ENCODE data around the gene HRK. TPM values are rescaled to one million over a fixed set of nuclear protein-coding genes. Genes with fewer than 3 reads are reported as not detected.

Gene HRK
- total RNA-seq, 2 donors from 2014 or later, result not detected

DNA sequence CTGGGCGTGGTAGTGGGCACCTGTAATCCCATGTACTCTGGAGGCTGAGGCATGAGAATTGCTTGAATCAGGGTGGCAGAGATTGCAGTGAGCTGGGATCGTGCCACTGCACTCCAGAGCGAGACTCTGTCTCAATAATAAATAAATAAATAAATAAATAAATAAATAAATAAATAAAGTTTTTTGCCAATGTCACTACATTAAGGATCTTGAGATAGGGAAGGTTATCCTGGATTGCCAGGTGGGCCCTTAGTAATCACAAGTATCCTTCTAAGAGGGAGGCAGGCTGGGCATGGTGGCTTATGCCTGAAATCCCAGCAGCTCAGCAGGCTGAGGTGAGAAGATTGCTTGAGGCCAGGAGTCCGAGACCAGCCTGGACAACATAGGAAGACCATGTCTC lies 25.0 kb upstream of the HRK start:
- DNase-seq (ENCODE audit: low spot score), result no peak
- intact Hi-C loops (cut with DNase I), result no loop called here

DNA sequence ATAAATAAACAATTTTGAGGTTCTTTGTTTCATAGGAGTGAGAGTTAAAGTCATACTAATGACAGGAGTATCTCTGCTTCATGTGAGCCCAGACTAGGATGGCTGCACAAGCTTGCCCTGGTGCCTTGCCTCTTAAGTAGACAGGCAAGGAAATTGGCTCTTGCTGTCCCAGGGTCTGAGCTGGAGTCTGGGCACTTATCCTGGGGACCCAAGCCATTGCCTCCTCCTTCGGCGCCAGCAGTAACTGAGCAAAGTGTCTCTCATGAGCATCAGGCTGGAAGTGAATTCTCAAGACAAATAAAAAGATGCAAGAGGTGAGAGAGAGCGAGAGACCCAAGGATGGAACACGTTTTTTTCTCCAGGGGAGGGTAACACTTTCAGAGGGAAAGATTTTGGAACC lies 22.6 kb upstream of the HRK start:
- no peak for DNase-seq (ENCODE audit: low spot score)

DNA sequence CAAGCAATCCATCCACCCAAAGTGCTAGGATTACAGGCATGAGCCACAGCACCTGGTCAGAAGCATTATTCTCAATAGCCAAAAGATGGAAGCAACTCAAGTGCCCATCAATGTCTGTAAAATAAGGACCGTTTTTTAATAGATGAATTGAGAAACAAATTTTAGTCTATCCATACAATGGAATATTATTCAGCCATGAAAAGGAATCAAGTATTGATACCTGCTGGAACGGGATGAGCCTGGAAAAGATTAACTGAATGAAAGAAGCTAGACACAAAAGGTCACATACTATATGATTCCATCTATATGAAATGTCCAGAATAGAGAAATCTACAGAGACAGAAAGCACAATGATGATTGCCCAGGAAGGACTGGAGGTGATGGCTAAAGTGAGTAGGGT lies 20.4 kb upstream of the HRK start:
- intact Hi-C loops (cut with DNase I), result no loop called here

More for the DNA sequence above, 22.6 kb upstream of the HRK start:
- intact Hi-C loops (cut with DNase I), result no loop called here

DNA sequence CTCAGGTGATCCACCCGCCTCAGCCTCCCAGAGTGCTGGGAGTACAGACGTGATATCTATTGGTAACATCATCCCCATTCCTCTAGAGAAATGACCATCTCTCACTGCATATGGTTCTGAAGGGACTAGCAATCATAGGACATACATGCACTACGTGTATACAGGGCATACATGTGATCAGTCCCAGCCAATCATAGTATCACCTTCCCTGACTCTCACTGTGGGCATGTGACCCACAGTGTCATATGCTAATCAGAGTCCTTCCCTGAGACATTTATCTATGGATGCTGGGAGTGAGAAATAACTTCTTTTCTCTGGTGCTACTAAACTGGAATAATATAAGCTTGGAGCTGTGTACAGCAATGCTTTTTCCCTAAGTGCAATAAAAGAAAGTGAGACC lies 17.4 kb upstream of the HRK start:
- DNase-seq (ENCODE audit: low spot score), result no peak
- intact Hi-C loops (cut with DNase I), result no loop called here

More for the DNA sequence above, 20.4 kb upstream of the HRK start:
- no peak for DNase-seq (ENCODE audit: low spot score)

DNA sequence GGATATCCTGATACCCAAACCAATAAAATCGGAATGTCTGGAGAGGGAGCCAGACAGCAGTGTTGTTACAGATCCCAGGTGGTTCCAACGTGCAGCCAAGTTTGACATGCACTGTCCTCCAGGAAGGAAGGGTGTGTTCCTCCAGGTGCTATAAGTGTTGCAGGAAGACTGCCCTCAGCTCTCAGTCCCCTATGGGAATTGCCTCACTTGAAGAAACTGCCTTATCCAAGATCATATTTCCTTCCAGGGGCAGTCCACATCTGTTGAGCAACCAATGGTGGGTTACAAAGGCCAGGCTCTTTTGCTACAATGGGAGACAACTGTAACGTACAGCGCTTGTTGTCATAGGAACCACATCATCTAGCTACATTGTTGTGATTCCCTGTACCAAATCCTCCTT lies 16.2 kb upstream of the HRK start:
- intact Hi-C loops (cut with DNase I), result no loop called here
- DNase-seq (ENCODE audit: low spot score), result no peak

DNA sequence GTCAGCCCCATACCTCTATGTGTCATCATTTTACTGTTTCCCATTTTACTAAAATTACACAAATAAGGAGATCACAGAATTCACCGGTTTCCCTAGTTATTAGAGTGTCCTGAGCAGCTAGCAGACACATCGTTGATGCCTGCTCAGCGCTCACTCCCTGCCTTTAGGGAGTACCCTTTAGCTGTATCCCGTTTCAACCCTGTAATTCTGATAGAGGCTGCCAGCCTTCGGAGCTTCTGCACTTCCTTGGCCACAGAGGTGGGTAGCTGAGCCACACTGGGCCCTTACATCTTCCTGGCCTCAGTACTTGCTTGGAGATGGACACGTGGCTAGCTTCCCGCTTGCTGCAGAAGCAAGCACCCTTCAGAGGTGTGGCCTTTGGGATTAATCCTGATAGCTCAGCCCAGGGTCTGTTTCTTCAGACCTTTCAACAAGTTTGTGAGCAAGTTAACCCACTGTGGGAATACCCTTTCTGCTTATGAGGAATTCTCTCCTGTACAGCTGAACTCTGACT lies 15.2 kb upstream of the HRK start:
- intact Hi-C loops (cut with DNase I), result no loop called here
- no peak for DNase-seq (ENCODE audit: low spot score)

DNA sequence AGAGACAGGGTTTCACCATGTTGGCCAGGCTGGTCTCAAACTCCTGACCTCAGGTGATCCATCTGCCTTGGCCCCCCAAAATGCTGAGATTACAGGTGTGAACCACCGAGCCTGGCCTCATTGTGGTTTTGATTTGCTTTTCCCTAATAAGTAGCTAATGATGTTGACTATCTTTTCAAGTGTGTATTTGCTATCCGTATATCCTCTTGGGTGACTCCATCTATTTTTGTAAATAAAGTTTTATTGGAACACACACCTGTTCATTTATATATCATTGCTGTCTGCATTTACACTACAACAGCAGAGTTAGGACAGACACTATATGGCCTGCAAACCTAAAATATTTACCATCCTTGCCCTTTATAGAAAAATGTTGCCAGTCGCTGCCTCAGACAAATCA lies 13.7 kb upstream of the HRK start:
- no peak for DNase-seq (ENCODE audit: low spot score)
- intact Hi-C loops (cut with DNase I), result no loop called here

DNA sequence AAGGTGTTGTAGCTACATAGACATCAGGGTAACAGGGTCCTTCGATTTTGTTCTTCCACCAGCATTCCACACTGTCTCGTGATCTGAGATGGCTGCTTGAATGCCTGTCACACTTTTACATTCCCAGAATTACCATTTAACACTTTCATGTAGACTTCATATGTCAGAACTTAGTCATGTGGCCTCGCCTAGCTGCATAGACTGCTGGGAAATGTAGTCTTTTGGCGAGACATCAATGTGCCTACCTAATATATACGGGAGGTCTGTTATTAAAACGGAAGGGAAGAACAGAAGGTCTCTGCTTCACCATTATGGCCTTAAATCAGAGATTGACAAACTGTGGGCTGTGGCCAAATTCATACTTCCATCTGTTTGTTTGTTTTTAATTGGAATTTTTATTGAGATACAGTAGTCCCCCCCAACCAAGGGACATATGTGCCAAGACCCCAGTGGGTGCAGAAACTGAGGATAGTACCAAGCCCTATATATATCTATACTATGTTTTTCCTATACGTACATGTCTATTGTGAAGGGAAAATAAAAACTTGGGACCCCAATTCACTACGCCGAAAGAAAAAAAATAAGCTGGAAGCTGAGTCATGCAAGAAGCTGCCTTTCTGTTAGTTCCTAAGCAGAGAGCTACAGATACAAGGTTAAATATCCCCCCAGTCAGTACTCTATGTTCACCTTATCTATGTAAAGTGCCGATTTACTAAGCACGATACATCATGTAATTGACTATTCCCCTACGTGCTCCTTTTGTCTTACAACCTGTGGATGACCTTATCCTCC lies 11.3 kb upstream of the HRK start:
- intact Hi-C loops (cut with DNase I), result no loop called here
- DNase-seq (ENCODE audit: low spot score), result no peak

DNA sequence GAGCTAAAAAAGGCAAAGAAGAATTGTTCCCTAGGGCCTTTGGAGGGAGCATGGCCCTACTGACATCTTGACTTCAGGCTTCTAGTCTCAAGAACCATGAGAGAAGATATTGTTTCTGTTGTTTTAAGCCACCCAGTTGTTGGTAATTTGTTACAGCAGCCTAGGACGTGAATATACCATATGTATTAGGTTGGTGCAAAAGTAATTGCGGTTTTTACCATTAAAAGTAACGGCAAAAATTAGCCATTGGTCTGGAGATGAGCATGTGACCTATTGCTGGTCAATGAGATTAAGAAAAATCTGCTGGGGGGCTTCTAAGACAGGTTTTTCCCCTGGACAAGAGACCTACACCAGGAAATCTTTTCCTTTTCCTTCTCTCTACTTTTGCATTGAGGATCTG lies 9.8 kb upstream of the HRK start:
- intact Hi-C loops (cut with DNase I), result no loop called here
- DNase-seq (ENCODE audit: low spot score), result no peak

DNA sequence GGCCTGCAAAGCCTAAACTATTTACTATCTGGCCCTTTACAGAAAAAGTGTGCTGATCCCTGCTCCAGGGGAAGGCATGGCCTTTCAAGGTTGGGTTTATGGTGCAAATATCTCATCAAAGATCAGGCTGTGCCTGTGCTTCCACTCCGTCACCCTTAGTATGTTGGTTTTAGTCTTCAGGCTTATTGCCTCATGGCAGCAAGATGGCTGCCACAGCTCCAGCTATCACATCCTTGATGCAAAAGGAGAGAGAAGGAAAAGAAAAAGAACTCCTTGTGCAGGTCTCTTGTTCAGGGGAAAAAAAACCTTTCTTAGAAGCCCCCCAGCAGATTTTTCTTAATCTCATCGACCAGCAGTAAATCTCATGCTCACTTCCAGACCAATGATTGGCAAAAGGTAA lies 9.1 kb upstream of the HRK start:
- no peak for DNase-seq (ENCODE audit: low spot score)
- intact Hi-C loops (cut with DNase I), result no loop called here

DNA sequence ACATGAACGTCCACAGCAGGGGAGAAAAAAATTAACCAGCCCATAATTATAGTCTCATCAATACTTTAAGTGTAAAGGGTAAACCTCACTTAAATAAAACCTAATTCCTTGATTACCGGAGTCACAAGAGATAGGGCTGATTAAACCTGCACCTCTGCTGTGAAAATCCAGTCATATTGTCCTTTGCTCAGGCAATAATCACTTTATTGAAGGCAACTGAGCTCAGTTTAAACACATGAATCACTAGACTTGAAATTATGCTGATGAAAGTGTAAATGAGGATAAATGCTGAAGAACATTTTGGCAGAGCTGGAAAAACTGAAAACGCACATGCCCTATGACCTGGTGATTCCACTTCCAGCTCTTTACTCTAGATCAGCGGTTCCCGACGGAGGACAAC lies 6.7 kb upstream of the HRK start:
- intact Hi-C loops (cut with DNase I), result no loop called here
- no peak for DNase-seq (ENCODE audit: low spot score)

DNA sequence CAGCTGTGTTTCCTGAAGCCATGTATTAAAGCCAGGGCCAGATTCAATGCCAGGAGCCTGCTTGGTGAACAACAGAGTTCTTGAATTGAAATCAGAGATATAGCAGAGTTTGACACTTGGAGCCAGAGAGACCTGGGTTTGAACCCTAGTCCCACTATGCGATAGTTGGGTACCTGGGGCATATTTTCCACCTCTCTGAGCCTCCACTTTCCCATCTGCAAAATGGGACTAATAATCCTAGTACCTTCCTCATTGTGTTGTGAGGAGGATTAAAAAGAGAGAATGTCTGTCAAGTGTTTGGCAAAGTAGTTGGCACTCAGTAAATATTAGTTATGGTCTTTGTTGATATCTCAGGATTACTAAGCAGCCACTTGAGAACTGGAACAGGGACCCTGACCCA lies 6.0 kb upstream of the HRK start:
- DNase-seq (ENCODE audit: low spot score), result no peak
- intact Hi-C loops (cut with DNase I), result no loop called here

DNA sequence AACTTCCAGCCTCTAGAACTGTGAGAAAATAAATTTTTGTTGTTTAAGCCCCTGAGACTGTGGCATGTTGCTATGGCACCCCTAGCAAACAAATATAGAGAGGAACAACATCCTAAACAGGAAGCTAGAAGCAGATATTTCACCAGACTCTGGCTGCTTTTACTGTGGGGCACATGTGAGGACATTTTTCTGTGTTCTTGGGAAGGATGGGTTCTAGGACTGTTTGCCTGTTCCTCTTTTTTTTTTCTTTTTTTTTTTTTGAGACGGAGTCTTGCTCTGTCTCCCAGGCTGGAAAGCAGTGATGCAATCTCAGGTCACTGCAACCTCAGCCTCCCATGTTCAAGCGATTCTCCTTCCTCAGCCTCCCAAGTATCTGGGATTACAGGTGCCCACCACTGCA lies 4.2 kb upstream of the HRK start:
- intact Hi-C loops (cut with DNase I), result no loop called here
- DNase-seq (ENCODE audit: low spot score), result no peak

DNA sequence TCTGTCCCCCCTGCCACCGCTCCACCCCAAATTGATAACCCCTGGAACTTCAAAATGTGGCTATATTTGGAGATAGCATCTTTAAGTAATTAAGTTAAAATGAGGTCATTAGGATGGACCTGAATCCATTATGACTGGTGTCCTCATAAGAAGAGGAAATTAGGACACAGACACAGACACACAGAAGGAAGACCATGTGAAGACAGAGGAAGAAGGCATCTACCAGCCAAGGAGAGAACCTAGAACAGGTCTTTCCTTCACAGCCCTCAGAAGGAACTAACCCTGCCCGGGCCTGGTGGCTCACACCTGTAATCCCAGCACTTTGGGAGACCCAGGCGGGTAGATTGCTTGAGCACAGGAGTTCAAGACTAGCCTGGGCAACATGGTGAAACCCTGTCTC lies 3.6 kb upstream of the HRK start:
- no peak for DNase-seq (ENCODE audit: low spot score)
- intact Hi-C loops (cut with DNase I), result loop anchor here in 1 of 2 donors (5.0 kb wide), 1 partner anchor 183 kb away; no protein-coding TSS in a partner anchor

DNA sequence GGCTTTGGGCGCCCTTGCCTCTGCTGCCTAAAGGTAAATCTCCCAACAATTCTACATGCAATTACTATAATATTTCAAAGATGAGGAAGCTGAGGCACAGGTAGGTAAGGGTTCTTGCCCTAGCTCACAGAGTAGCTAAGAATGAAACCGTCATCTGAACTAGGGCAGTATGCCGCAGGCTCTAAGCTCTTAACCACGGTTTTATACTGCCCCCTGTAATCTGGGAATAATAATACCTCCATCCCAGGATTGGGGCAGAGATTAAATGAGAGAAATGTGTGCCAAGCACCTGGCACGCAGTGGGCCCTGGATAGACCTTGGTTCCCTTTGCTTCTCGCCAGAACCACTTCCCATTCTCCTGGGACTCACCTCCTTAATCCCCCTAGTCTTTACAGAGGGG lies 1.5 kb upstream of the HRK start:
- DNase-seq (ENCODE audit: low spot score), result no peak
- intact Hi-C loops (cut with DNase I), result loop anchor here in 1 of 2 donors (5.0 kb wide), 1 partner anchor 180 kb away; no protein-coding TSS in a partner anchor

DNA sequence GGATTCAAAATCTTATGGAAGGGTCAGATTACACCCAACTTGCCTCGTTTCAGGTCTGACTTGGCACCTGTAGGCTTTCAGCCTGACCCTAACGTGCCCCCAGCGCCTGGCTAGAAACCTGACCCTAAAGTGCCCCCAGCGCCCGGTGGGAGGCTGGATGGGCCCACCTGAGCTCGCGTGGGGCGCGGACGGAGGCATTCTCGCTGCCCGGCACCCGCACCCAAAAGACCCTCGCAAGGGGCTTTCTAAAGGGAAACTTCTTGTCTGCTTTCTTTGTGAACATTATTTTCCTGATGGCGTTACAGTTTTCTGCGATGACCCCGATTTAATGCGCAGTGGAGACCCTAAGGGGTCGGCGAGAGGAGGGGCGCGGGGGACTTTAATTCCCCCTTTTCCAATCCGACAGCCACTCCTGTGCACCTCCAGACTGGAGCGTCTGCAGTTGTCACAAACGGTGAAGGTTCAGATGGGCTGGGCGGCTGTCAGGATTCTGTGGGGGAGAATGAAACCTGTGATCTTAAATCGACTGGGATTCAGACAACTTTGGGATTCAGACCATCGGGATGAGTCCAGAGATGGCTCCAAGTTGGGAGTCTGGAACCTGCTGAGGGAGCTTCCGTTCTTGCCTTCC lies 751 bp upstream of the HRK start:
- intact Hi-C loops (cut with DNase I), result loop anchor here in 1 of 2 donors (5.0 kb wide), 1 partner anchor 180 kb away; no protein-coding TSS in a partner anchor
- no peak for DNase-seq (ENCODE audit: low spot score)

DNA sequence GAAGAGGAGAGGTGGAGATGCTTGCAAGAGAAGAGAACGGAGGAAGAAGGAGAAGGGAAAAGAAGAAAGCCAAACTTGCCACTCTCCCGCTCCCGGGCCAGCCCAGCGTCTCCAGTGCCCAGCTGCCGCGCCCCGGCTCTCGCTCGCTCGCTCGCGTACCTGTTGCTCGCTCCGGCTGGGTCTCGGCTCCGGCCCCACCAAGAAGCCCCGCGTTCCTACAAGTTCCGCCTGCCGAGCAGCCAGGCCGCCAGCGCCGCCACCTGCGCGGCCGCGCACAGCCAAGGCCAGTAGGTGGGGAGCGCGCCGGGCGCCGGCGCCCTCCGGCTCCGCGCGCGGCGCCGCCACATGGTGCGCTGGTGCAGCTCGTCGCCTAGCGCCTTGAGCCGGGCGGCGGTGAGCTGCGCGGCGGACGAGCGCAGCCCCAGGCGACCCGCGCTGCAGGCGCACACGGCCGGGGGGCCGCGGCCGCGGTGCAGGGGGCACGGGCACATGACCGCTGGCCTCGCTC lies 370 bp downstream of the HRK start:
- DNase-seq (ENCODE audit: low spot score), result no peak
- intact Hi-C loops (cut with DNase I), result loop anchor here in 1 of 2 donors (5.0 kb wide), 1 partner anchor 179 kb away; no protein-coding TSS in a partner anchor

DNA sequence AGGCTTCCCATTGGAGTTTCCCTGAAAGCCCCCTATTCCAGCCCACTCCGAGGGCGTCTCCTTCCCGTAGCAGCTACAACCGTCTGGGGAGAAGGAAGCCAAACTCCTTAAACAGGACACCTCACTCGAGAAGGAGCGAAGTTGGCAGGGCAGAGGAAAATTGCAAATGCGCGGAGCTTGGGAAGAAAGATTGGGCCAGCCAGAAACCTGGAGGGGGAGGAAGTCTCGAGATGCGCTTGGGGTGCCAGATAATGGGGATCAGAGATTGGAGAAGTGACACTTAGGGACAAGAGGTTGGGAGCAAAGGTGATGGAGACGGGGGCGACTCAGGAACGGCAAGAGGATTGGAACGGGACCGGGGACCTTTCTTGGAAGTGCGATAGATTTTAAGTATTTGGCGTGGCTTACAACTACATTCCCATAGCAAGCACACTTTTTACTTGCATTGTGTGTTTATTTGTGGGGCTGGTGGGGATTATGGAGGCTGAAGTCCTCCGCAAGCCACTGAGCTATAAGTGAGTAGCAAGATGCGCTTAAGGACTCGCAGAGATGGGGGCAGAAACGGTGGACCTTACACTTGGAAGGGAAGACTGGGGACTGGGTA lies 926 bp downstream of the HRK start:
- intact Hi-C loops (cut with DNase I), result loop anchor here in 1 of 2 donors (5.0 kb wide), 1 partner anchor 178 kb away; no protein-coding TSS in a partner anchor
- DNase-seq (ENCODE audit: low spot score), result no peak

DNA sequence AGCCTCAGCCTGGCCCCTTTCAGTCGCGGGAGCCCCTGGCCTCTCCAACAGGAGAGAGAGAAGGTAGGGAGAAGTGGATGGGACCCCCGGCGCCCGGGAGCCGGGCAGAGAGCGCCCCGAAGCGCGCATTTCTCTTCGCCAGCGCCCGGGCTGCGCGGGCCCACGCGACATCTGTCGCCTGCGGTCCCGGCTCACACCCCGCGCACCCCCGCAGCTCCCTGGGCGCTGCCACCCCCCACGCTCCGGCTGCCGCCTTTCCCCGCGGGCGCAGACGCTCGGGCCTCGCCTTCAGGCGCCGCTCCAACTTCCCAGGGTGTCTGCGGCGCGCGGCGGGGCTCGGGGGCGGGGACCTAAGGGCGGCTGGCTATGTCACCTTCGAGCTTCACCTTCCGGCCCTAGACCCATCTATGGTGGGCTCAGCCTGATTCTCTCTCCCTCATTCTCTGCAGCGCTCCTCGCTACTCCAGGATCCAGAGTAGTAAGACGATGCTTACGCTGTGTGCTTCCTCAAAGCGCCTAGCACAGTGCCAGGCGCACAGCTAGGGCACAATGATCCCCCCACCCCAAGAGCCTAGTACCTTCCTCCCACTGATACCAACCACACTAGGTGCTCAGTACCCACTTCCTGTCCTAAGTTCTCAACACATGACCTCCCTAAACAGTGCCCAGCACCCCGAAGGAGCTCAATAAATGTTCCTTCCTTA lies 1.6 kb downstream of the HRK start:
- no peak for DNase-seq (ENCODE audit: low spot score)
- intact Hi-C loops (cut with DNase I), result loop anchor here in 1 of 2 donors (5.0 kb wide), 1 partner anchor 177 kb away; no protein-coding TSS in a partner anchor

Measured in posterior vena cava (tissue), 2 donors.